GM18508 (cell line): ENCODE results near the gene BMP7.

ENCODE experiments used
- ATAC-seq: cut with Tn5 transposase; IDR thresholded peaks from one replicate; pipeline ENCODE4 v1.9.1; 2021; ENCODE audit warnings: moderate number of reproducible peaks; ENCODE audit not compliant: insufficient read depth, unreplicated experiment

The BMP7 gene

GRCh38 chr20:57266291-57267157, at the start of gene BMP7:
BMP7 (minus strand) TSS chr20:57266641; CDS start chr20:57266122, 519 bp downstream.
- no peak for ATAC-seq

DNA sequence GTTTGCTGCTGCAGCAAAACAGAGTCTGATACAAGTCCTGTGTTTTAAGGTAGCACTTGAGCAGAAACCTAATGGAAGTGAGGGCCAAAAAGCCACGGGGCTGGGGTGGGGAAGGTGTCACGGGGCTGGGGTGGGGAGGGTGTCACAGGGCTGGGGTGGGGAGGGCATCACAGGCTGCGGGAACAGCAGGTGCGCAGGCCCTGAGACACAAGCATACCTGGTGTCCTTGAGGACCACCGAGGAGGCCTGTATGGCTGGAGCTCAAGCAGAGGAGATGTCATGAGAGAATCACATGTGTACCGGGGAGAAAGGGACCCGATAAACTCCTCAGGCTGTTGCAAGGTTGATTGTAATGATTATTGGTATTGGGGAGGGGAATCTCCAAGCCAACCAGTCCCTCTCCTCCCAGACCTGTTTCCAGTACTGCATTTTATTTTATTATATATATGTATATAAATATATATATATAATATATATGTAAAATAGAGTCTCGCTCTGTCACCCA, 49.6 kb upstream of the BMP7 start:
- ATAC-seq: no peak

DNA sequence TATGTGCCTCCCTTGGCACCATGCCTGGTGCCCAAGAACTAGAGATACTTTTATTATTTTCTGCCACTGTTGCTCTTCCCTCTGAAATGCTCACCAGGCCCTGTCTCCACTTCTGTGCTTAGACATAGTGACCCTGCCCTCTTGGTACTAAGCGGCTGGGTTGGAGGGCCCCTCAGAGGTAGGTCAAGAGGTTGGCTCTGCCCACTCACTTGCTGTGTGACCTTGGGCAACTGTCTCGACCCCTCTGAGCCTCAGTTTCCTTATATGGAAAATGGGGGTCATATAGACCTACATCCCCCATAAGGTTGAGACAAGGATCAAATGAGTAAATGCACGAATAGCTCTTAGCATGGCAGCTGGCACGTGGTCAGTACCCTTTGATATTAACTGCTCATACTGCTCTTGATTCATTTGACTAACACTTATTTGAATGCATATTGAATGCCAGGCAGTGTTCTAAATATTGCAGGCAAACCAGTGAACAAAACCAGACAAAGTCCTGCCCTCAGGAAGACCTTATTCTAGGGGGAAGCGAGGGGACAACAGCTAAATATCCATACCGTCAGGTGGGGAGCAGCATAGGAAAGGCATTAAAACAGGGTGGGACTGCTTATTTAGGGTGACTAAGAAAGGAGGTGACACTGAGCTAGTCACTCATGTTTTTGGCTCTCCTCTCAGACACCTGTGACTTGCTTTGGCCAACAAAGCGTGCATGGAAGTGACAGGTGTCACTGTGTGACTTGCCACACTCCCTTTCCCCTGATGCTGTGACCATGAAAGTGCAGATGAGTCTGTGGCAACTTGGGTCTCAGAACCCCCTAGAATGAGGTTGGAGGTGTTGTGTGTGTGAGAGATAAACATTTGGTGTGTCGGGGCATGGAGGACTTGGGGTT, 48.9 kb upstream of the BMP7 start:
- ATAC-seq: no peak

DNA sequence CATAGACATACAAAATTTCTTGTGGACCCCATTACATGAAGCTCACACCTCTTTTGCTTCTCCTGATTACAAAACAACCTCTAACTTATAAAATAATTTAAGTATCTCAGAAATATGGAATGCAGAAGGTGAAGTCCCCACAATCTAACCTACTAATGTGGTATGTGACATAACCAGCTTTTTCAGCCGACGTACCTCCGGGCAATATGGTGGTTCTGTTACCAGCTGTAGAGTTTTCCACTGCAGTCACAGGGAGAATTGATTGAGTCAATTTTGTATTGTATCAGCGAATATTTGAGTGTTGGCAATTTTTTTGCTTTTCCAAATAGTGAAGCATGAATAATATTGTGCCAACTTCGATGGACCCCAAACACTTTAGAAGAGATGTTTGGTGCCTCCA, 47.5 kb upstream of the BMP7 start:
- ATAC-seq: no peak

- no peak for ATAC-seq
Measured at GRCh38 chr20:57313230-57313629, 46.8 kb upstream of the BMP7 start.

DNA sequence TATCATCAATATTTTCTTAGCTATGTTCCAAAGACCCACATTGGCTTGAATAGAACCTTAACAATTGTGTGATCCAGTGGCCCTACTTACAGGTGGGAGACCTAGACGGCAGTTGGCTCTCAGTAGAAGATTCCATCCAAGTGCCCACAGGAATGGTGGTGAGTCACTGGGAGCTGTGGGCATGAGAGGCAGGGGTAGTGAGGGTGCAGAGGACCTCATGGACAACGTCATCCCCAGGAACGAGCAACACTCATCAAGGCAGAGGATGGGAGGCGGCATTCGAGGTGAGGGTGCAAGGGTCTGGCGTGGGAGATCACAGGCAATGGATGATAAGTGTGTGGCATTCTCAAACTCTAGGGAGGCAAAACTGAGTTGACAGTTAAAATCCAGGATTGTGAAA, 45.7 kb upstream of the BMP7 start:
- no peak for ATAC-seq

DNA sequence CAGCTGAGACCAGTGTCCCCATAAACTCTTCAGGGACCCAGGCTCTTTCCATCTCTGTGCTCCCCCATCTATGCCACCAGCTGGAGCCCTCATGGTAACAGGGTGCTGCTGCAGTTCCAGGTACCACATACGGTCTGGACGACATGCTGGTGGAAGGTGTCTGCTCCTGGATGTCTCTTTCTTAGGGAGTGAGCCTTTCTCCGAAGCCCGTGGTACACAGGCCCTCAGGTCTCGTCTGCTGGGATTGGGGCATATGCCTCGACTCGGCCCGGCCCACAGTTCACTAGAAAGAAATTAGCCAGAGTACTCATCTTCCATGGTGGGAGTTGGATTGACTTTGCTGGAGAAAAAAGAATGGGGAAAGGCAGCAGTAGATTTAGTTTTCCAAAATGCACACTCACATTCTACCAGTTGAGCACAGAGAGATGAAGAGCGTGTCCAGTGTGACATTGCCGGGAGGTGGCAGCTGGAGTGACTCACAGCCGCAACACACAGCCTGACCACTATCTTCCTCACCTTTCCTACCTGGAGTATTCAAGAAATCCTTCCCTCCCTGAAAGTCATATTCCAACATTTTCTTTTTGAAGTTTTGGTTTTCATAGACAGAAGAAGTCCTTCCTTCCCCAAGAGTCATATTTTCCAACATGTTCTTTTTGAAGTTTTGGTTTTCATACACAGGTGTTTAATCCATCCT, 44.5 kb upstream of the BMP7 start:
- no peak for ATAC-seq

- ATAC-seq: no peak
Measured at GRCh38 chr20:57309544-57310115, 43.2 kb upstream of the BMP7 start.

GRCh38 chr20:57308451-57309271, 42.2 kb upstream of the BMP7 start:
- ATAC-seq: no peak

DNA sequence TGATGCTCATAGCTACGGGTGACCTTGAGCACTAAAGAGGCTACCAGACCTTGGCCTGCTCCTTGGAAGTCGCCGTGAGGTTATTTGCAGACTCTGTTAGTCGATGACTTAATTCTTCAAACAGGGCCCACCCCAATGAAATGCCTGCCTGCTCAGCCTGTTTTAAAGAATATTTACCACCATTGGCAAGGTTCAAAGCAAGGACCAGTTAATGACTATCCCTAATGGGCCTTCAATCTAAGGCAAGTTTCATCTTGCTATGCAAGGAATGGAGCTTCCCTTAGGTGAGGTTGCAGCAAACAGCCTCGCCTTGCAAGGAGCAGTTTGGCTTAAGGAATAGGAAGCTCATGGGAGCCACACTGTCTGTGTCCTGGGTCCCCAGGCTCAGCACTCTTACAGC, 40.3 kb upstream of the BMP7 start:
- ATAC-seq: no peak

DNA sequence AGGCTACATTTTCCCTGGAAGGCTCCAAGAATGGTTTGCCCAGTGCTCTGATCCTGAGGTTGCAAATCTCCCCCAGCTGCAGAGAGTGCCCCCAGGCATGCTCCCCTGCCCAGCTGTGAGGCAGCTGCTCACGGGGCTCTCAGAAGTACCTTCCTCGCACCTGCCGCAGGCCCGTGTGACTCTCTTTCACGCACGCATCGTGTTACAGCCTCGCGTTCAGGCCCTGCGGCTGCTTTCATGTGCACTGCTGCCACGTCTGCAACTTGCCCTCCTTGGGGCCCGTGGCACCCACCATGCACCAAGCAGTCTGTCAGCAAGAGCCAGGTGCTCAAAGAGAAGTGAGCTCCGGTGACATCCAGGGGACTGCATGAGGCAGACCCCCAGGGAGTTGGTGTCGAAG, 34.6 kb upstream of the BMP7 start:
- no peak for ATAC-seq

- no peak for ATAC-seq
Measured at GRCh38 chr20:57298457-57298856, 32.0 kb upstream of the BMP7 start.

DNA sequence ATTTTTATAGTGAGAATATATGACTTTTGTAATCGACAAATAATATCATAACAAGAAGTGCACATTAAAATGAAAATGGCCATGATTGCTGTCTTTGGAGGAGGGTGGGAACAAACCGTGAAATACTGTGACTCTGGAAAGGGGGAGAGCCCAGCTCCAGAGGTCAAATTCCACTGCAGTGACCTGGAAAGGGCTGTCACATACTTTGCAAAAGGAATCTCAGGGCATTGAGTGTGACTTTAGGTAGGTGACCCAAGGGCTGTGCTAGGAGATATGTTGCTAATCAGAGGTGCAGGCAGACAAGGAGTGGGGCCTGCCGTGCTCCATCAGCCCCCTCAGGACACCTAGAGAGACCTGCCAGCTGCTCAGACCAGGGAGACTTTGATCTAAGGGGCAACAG, 28.1 kb upstream of the BMP7 start:
- ATAC-seq: no peak

DNA sequence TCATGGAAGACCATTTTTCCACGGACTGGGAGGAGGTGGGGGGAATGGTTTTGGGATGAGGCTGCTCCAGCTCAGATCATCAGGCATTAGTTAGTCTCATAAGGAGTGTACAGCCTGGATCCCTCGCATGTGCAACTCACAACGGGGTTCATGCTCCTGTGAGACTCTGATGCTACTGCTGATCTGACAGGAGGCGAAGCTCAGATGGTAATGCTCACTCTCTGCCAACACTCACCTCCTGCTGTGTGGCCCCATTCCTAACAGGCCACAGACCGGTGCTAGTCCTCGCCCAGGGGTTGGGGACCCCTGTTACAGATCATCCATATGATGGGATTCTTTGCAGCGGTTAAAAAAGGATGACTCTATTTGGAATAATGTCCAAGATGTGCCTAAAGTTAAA, 27.6 kb upstream of the BMP7 start:
- ATAC-seq: no peak

GRCh38 chr20:57292611-57293010, 26.2 kb upstream of the BMP7 start:
- no peak for ATAC-seq

DNA sequence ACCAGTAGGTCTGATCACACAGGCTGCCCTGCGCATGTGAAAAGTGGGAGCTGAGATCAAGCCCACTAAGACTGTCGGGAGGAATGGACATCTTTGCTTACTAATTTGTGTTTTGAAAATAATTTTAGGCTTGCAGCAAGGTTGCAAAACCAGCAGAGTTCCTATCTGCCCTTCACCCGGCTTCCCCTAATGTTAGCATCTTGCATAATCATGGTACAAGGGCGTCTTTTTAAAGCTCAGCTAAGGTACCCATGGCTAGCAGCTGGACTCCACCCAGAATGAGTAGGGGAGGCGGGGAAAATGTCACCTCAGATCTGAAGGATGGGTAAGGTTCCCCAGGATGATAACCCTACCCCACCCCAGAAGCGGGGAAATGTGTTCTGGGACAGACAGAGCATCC, 25.3 kb upstream of the BMP7 start:
- no peak for ATAC-seq

DNA sequence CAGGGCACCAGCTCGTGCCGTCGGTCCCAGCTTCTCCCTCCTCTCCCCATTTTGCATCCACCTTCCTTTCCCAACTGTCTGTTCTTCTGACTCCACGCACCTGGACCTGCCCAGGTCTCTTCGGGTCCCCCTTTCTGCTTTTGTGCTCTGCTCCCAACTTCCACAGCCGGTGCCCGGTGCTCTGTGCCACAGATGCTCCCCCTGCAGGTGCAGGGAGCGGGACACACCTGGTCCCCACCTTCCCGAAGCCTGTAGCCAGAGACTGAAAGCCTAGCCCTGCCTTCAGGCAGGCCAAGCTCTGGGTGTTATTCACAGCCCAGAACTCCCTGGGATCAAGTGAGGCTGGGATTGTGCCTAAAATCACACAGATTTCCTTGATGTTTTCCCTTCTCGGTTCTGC, 24.6 kb upstream of the BMP7 start:
- ATAC-seq: no peak

- ATAC-seq: no peak
Measured at GRCh38 chr20:57290178-57290484, 23.7 kb upstream of the BMP7 start.

DNA sequence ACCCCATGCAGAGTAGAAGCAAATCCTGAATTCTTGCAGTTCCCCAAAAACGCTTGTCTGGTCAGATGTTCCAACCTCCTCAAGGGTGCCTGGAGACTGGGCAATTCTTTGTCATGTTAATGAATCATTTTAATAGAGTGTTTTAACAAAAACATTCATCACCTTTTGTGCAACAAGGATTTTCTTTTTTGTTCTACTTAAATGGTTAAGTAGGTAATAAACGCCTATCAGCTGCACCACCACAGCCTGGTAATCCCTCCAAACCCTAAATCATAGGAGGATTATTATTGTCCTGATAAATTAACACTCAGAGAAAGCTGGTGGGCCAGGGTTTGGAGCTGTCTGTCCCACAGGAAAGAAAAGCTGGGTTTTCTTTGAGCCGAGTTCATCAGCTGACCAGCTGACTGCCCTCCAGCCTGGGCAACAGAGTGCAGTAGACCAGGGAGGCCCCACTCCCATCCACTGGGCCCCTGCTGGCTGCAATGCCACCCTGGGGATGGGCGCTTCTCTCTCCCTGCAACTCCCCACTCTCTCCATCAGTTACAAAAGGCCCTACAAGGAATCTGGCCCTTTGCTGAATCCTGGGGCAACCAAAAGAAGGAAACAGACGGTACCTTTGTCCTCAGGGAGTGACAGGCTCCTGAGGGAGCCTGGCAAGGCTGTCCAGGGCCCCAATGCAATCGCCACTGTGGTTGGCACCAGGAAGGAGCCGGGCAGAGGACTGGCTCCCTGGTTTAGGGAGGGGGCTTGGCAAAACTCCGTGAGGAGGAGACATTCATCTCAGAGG, 23.1 kb upstream of the BMP7 start:
- ATAC-seq: no peak
